Measurements from ENCODE around the gene B3GALNT2.

B3GALNT2 gene

GRCh38 chr1:235417086-235417697, 87.1 kb downstream of the B3GALNT2 start:
- Mint-ChIP-seq H3K27me3 (no peaks in the 10 kb centered on the region), H3K4me1 (ENCODE audit: low read depth) (peaks cover 11% of the 10 kb centered on the region)

GRCh38 chr1:235416662-235417049, 87.6 kb downstream of the B3GALNT2 start:
- H3K36me3 Mint-ChIP-seq (ENCODE audit: low read depth) = peaks cover 43% of the 10 kb centered on the region
- peaks cover 8% of the 10 kb centered on the region for H3K4me1 Mint-ChIP-seq (ENCODE audit: low read depth)
- H3K4me3 Mint-ChIP-seq = no peak overlapping the region
- no peaks in the 10 kb centered on the region for H3K27me3 Mint-ChIP-seq
- H3K9me3 Mint-ChIP-seq = no peaks in the 10 kb centered on the region
- DNase-seq = no peak
- H3K27ac Mint-ChIP-seq = no peak overlapping the region

More at GRCh38 chr1:235417086-235417697, 87.1 kb downstream of the B3GALNT2 start:
- peak; percentile 65 for DNase-seq
- Mint-ChIP-seq H3K36me3 (ENCODE audit: low read depth) (peaks cover 46% of the 10 kb centered on the region), H3K4me3 (no peak overlapping the region), H3K27ac (no peak overlapping the region), H3K9me3 (no peaks in the 10 kb centered on the region)

GRCh38 chr1:235415008-235415904, 89.0 kb downstream of the B3GALNT2 start:
- H3K27ac Mint-ChIP-seq = no peak overlapping the region
- no peaks in the 10 kb centered on the region for H3K9me3 Mint-ChIP-seq
- peak; percentile 57 for DNase-seq
- peaks cover 7% of the 10 kb centered on the region for H3K4me1 Mint-ChIP-seq (ENCODE audit: low read depth)
- no peak overlapping the region for H3K4me3 Mint-ChIP-seq
- H3K36me3 Mint-ChIP-seq (ENCODE audit: low read depth) = peaks cover 38% of the 10 kb centered on the region
- no peaks in the 10 kb centered on the region for H3K27me3 Mint-ChIP-seq

- H3K36me3 Mint-ChIP-seq (ENCODE audit: low read depth) = peaks cover 19% of the 10 kb centered on the region
- no peak for DNase-seq
- H3K4me3 Mint-ChIP-seq = no peak overlapping the region
- peak overlapping the region; percentile 24 for H3K27ac Mint-ChIP-seq
- no peaks in the 10 kb centered on the region for H3K27me3 Mint-ChIP-seq
- no peaks in the 10 kb centered on the region for H3K9me3 Mint-ChIP-seq
- H3K4me1 Mint-ChIP-seq (ENCODE audit: low read depth) = peaks cover 7% of the 10 kb centered on the region
Measured at GRCh38 chr1:235411489-235412486, 92.5 kb downstream of the B3GALNT2 start.

- H3K9me3 Mint-ChIP-seq = no peaks in the 10 kb centered on the region
- no peak overlapping the region for H3K27ac Mint-ChIP-seq
- no peak for DNase-seq
- no peak overlapping the region for H3K4me3 Mint-ChIP-seq
- H3K36me3 Mint-ChIP-seq (ENCODE audit: low read depth) = peaks cover 13% of the 10 kb centered on the region
- no peaks in the 10 kb centered on the region for H3K27me3 Mint-ChIP-seq
- peaks cover 7% of the 10 kb centered on the region for H3K4me1 Mint-ChIP-seq (ENCODE audit: low read depth)
Measured at GRCh38 chr1:235410467-235410866, 93.8 kb downstream of the B3GALNT2 start.

GRCh38 chr1:235409042-235409820, 95.0 kb downstream of the B3GALNT2 start:
- Mint-ChIP-seq H3K36me3 (ENCODE audit: low read depth) (peaks cover 4% of the 10 kb centered on the region), H3K9me3 (no peaks in the 10 kb centered on the region), H3K27me3 (no peaks in the 10 kb centered on the region), H3K4me1 (ENCODE audit: low read depth) (peaks cover 5% of the 10 kb centered on the region), H3K27ac (no peak overlapping the region), H3K4me3 (no peak overlapping the region)
- no peak for DNase-seq

- peaks cover 4% of the 10 kb centered on the region for H3K36me3 Mint-ChIP-seq (ENCODE audit: low read depth)
- no peak for DNase-seq
- peaks cover 5% of the 10 kb centered on the region for H3K4me1 Mint-ChIP-seq (ENCODE audit: low read depth)
- H3K9me3 Mint-ChIP-seq = no peaks in the 10 kb centered on the region
- no peak overlapping the region for H3K4me3 Mint-ChIP-seq
- no peaks in the 10 kb centered on the region for H3K27me3 Mint-ChIP-seq
- H3K27ac Mint-ChIP-seq = no peak overlapping the region
Measured at GRCh38 chr1:235408503-235408960, 95.7 kb downstream of the B3GALNT2 start.

- Mint-ChIP-seq H3K4me1 (ENCODE audit: low read depth) (peaks cover 4% of the 10 kb centered on the region), H3K9me3 (no peaks in the 10 kb centered on the region), H3K27ac (no peak overlapping the region), H3K36me3 (ENCODE audit: low read depth) (peaks cover 10% of the 10 kb centered on the region), H3K27me3 (no peaks in the 10 kb centered on the region), H3K4me3 (no peak overlapping the region)
- no peak for DNase-seq
Measured at GRCh38 chr1:235407419-235407818, 96.8 kb downstream of the B3GALNT2 start.

- no peak overlapping the region for H3K4me3 Mint-ChIP-seq
- no peak for DNase-seq
Measured at GRCh38 chr1:235404190-235404589, 100.1 kb downstream of the B3GALNT2 start.

GRCh38 chr1:235403593-235403992, 100.7 kb downstream of the B3GALNT2 start:
- Mint-ChIP-seq H3K36me3 (ENCODE audit: low read depth) (peaks cover 20% of the 10 kb centered on the region), H3K4me1 (ENCODE audit: low read depth) (peaks cover 7% of the 10 kb centered on the region), H3K27me3 (no peaks in the 10 kb centered on the region), H3K9me3 (no peaks in the 10 kb centered on the region), H3K4me3 (no peak overlapping the region), H3K27ac (peak overlapping the region; percentile 57)
- no peak for DNase-seq

More at GRCh38 chr1:235404190-235404589, 100.1 kb downstream of the B3GALNT2 start:
- no peaks in the 10 kb centered on the region for H3K9me3 Mint-ChIP-seq
- no peaks in the 10 kb centered on the region for H3K27me3 Mint-ChIP-seq
- H3K36me3 Mint-ChIP-seq (ENCODE audit: low read depth) = peaks cover 20% of the 10 kb centered on the region
- no peak overlapping the region for H3K27ac Mint-ChIP-seq
- peaks cover 7% of the 10 kb centered on the region for H3K4me1 Mint-ChIP-seq (ENCODE audit: low read depth)

- Mint-ChIP-seq H3K27me3 (no peaks in the 10 kb centered on the region), H3K4me1 (ENCODE audit: low read depth) (peaks cover 5% of the 10 kb centered on the region), H3K27ac (no peak overlapping the region), H3K4me3 (no peak overlapping the region), H3K9me3 (no peaks in the 10 kb centered on the region), H3K36me3 (ENCODE audit: low read depth) (peaks cover 20% of the 10 kb centered on the region)
- DNase-seq = no peak
Measured at GRCh38 chr1:235402457-235403200, 101.6 kb downstream of the B3GALNT2 start.

- Mint-ChIP-seq H3K4me1 (ENCODE audit: low read depth) (peaks cover 4% of the 10 kb centered on the region), H3K27ac (no peak overlapping the region), H3K4me3 (no peak overlapping the region), H3K36me3 (ENCODE audit: low read depth) (peaks cover 23% of the 10 kb centered on the region), H3K27me3 (no peaks in the 10 kb centered on the region), H3K9me3 (no peaks in the 10 kb centered on the region)
- no peak for DNase-seq
Measured at GRCh38 chr1:235401251-235401650, 103.0 kb downstream of the B3GALNT2 start.

Data from activated T-cell treated with anti-CD3 and anti-CD28 coated beads, Interleukin-2, amount 50 U/mL, for 24 hours (primary cell).